ENCODE data around the gene ENO4.

- TF ChIP-seq FOXK2 (IDR thresholded peaks at IDR 0.05), result no peak
- no peak for TF ChIP-seq LEF1 (IDR thresholded peaks at IDR 0.05; ENCODE audit: borderline replicate concordance)
- TF ChIP-seq FOXA1 (IDR thresholded peaks at IDR 0.05), result no peak
- TF ChIP-seq SP1 (IDR thresholded peaks at IDR 0.05), result no peak
- no peak for TF ChIP-seq FOXM1 (IDR thresholded peaks at IDR 0.05; ENCODE audit: borderline replicate concordance)
- no peak for TF ChIP-seq ARNT (IDR thresholded peaks at IDR 0.05)
Measured at GRCh38 chr10:116811691-116812090, 37.6 kb upstream of the ENO4 start.
